Pancreas (tissue), 10 donors: ENCODE results near the gene SLC36A2. TPM values are rescaled to one million over a fixed set of nuclear protein-coding genes. Genes with fewer than 3 reads are reported as not detected.

Experiments used
- ATAC-seq, 4 donors: fragments of 200-7000 bp; cut with Tn5 transposase; one replicate each; pipeline versions ENCODE4 v1.8.0 to v1.9.1; 2020; ENCODE audit warnings: mild to moderate bottlenecking in 4 of 4, moderate library complexity in 4 of 4
- DNase-seq, 6 donors: peaks; one replicate each; pipeline ENCODE4 v3.0.0-alpha.2; 2020
- FAIRE-seq: peaks from 2 replicates; lab custom pipeline; 2012; peaks lifted over from hg19 to GRCh38; lab: Jason Lieb, UNC
- H3K27ac ChIP-seq, 4 donors: fragments of 200-600 bp; sonication (generic); 1 replicate in 3 of 4; 2 replicates in 1 of 4; pipeline versions ENCODE4 v1.5.0 to v1.8.0; 2020
- H3K27me3 ChIP-seq, 4 donors: fragments of 200-600 bp; one replicate each; pipeline ENCODE4 v1.8.0; 2021
- H3K36me3 ChIP-seq, 3 donors: fragments of 200-600 bp; sonication (generic) in 1 of 3; one replicate each; pipeline versions ENCODE4 v1.5.0 to v1.8.0; 2020 to 2021
- H3K4me1 ChIP-seq, 3 donors: fragments of 200-600 bp; one replicate each; pipeline ENCODE4 v1.8.0; 2021
- H3K4me3 ChIP-seq, 4 donors: fragments of 200-600 bp; sonication (generic) in 2 of 4; one replicate each; pipeline versions ENCODE4 v1.5.0 to v1.8.0; 2020 to 2021
- H3K9me3 ChIP-seq, 4 donors: fragments of 200-600 bp; one replicate each; pipeline ENCODE4 v1.8.0; 2021
- WGBS, 2 donors: extraction: QIAGEN DNeasy Blood & Tissue Kit; methylation state at CpG; one replicate each; pipeline ENCODE4 v1.1.7; 2013; 5-methylcytosine and 5-hydroxymethylcytosine counted together
- intact Hi-C, 3 donors: fragments of 100-400 bp; cut with DNase I; formaldehyde crosslinking; loops; one replicate each; pipeline versions ENCODE4 v1.11.1 to v1.14.2; 2022
- polyA plus RNA-seq, 2 donors: library from polyadenylated mRNA; stranded (reverse); fragments of 200-250 nt; gene quantifications; one replicate each; pipeline ENCODE4 v1.2.3, GENCODE V29; 2013
- total RNA-seq, 6 donors: library from RNA; stranded (reverse); fragmentation: NEBNext Ultra II Directional in 4 of 6; extraction: Animal tissue kit (Norgen Biotek cat#: 25700) in 4 of 6; gene quantifications; one replicate each; pipeline versions ENCODE4 v1.2.1 to v1.2.4, GENCODE V29; 2021 to 2023
- TF ChIP-seq, protein P1 (sequence below), 4 donors: fragments of 200-600 bp; sonication (generic) in 3 of 4; IDR thresholded peaks; one replicate each; pipeline versions ENCODE4 v1.5.0 to v1.8.0; 2021; ENCODE audit warnings: antibody characterized with exemption in 4 of 4
- donor health status: healthy with polysubstance abuse.
- donor health status: DM: no; HTN: no; CAD: no; lungs with moderate emphysema.
- donor health status: DM: no; HTN: no; CAD: no.
- donor health status: control.
- donor health status: control.
- donor health status: Bipolar disorder and iron deficiency.
- donor health status: DM: yes; HTN: yes; CAD: no.
- donor health status: DM: no; HTN: no; CAD: no.
- donor health status: DM: no; HTN: no; CAD: no.
- donor health status: DM: yes; HTN: yes; CAD: no.

Gene SLC36A2
- total and polyA plus RNA-seq, 8 donors, result not detected

DNA sequence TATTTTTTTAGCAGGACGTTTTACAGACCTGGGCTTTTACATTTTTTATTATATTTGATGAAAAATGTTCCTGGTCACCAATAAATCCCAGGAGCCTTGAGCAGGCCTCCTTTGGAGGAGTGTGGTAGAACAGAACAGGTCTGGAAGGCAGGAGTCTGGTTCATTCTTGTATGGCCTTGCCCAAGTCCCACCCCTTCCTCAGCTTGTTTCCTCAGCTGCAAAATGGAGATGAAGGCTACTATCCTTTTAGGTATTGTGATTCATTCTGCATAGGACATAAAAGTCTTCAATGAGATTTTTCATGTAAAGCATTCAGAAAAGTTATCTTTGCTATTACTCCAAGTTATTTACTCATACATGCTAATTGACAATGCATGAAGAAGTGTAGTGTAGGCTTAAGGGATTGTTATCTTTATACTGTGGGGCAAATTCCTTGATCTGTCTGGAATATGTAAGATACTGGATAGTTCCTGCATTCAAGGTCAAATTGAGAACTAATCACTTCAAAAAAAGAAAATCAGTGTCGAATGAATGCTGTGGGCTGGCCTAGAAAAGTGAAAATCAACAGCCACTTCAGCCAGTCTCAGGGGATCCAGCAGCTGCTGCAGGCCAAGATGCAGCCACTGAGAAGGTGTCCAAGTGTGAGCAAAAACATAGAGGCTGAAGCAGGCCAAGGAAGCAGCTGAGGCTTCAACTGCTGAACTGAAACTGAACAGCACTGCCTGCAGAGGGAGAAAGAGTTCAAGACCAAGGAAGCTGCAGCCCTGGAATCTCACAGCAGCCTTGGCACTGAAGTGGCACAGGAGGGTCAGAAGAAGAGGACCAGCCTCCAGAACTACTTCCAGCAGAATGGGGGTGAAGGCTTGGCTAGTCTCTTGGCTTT lies 28.3 kb downstream of the SLC36A2 start:
- H3K36me3 ChIP-seq, result no peaks in the 10 kb centered on the region
- ATAC-seq, result peak in 3 of 4 donors; percentile 50 to 55 (median 52)

DNA sequence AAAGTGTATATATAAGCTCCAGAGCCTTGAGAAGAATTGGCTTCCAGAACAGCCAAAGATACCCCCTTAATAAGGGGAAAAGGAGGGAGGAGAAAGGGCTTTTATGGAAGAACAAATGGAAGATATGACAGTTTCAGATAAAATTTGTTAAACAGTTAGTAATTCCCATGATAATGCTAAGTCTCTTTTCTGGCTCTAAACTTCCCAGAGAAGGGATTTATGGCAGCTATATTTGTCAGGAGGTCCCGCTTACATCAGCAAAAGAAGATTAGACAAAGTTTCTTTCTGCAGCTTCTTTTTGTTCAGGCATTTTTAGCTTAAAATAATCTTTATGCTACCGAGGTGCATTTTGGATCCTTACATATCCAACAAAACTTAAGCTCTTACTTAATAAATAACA lies 29.5 kb downstream of the SLC36A2 start:
- intact Hi-C loops, result no loop called here
- Histone ChIP-seq H3K36me3 (no peaks in the 10 kb centered on the region), H3K4me1 (no peaks in the 10 kb centered on the region), H3K27me3 (no peaks in the 10 kb centered on the region), H3K27ac (no peak overlapping the region), H3K9me3 (no peaks in the 10 kb centered on the region), H3K4me3 (no peak overlapping the region)
- 60 to 64% methylated on average over 2 of the region's 2 CpGs for WGBS, 2 donors
- TF ChIP-seq, protein P1, sequence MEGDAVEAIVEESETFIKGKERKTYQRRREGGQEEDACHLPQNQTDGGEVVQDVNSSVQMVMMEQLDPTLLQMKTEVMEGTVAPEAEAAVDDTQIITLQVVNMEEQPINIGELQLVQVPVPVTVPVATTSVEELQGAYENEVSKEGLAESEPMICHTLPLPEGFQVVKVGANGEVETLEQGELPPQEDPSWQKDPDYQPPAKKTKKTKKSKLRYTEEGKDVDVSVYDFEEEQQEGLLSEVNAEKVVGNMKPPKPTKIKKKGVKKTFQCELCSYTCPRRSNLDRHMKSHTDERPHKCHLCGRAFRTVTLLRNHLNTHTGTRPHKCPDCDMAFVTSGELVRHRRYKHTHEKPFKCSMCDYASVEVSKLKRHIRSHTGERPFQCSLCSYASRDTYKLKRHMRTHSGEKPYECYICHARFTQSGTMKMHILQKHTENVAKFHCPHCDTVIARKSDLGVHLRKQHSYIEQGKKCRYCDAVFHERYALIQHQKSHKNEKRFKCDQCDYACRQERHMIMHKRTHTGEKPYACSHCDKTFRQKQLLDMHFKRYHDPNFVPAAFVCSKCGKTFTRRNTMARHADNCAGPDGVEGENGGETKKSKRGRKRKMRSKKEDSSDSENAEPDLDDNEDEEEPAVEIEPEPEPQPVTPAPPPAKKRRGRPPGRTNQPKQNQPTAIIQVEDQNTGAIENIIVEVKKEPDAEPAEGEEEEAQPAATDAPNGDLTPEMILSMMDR (IDR thresholded peaks at IDR 0.05), result no peak
- FAIRE-seq, result no peak
- ATAC-seq, result no peak
- no peak for DNase-seq

More for the DNA sequence above, 28.3 kb downstream of the SLC36A2 start:
- 39 to 43% methylated on average over 2 of the region's 2 CpGs for WGBS, 2 donors
- no peak for FAIRE-seq
- Histone ChIP-seq H3K4me3 (no peak overlapping the region), H3K27ac (no peak overlapping the region), H3K9me3 (no peaks in the 10 kb centered on the region), H3K27me3 (no peaks in the 10 kb centered on the region), H3K4me1 (no peaks in the 10 kb centered on the region)
- peak in 1 of 6 donors; percentile 5 for DNase-seq
- intact Hi-C loops, result no loop called here
- TF ChIP-seq, protein P1 (IDR thresholded peaks at IDR 0.05), result no peak

DNA sequence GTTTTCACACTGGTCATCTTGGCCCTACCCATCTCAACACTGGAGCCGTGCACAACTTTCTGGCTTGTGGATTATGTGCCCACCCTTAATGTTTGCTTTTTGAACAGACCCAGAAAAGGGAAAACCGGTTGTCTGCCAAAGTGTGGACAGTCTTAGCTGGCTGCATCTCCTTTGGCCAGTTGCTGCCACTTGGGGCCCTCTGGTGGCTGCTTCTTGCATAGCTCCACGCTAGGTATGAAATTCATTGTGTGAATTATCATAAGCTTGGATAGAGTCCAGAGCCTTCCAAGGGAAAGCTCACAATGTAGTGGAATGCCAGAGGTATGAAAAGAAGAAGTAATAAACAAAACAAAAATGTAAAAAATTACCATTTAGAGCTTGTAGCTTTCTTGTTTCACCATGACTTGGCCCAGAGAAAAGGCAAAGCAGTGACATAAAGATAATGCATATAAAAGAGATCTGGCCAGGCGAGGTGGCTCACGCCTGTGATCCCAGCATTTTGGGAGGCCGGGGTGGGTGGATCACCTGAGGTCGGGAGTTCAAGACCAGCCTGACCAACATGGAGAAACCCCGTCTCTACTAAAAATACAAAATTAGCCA lies 31.3 kb downstream of the SLC36A2 start:
- Histone ChIP-seq H3K9me3 (no peaks in the 10 kb centered on the region), H3K27ac (no peak overlapping the region), H3K36me3 (no peaks in the 10 kb centered on the region), H3K27me3 (no peaks in the 10 kb centered on the region), H3K4me3 (no peak overlapping the region), H3K4me1 (no peaks in the 10 kb centered on the region)
- TF ChIP-seq, protein P1 (IDR thresholded peaks at IDR 0.05), result peak; percentile 67 to 72 (median 72)
- FAIRE-seq (peak; percentile 9), DNase-seq (peak; percentile 70 to 91 (median 86)), ATAC-seq (peak; percentile 92 to 99 (median 97))
- WGBS, 2 donors, result 39 to 40% methylated on average over 8 of the region's 8 CpGs
- intact Hi-C loops, result no loop called here

DNA sequence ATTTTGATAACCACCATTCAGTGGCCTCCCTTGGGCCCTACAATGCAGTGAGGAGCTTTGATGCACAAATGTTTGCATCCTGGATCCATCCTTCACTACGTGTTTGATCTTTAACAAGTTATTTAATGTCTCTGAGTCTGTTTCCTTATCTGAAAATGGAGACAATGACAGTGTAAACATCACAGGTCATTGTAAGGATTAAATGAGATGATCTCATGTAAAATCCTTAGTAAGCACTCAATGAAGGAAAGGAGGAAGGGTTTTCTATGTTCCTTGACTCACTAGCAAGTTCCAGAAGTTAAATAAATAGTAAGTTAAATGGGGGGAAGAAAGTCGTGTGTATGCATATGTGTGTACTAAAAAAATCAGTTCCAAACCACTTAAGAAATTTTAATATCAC lies 34.0 kb downstream of the SLC36A2 start:
- Histone ChIP-seq H3K27me3 (no peaks in the 10 kb centered on the region), H3K9me3 (no peaks in the 10 kb centered on the region), H3K27ac (no peak overlapping the region), H3K36me3 (no peaks in the 10 kb centered on the region), H3K4me3 (no peak overlapping the region), H3K4me1 (no peaks in the 10 kb centered on the region)
- no peak for DNase-seq
- intact Hi-C loops, result no loop called here
- no peak for ATAC-seq
- 38 to 40% methylated on average over 2 of the region's 2 CpGs for WGBS, 2 donors
- FAIRE-seq, result no peak
- TF ChIP-seq, protein P1 (IDR thresholded peaks at IDR 0.05), result no peak
